ENCODE results near the gene AFDN. TPM values are rescaled to one million over a fixed set of nuclear protein-coding genes. Genes with fewer than 3 reads are reported as not detected.
"Not testable (repeated sequence)": the region's sequence is repeated elsewhere in the genome, so short reads cannot be mapped to it uniquely, and the experiment has no call there.

Gene AFDN
- total RNA-seq, 1 experiment from 2014 or later = 226 TPM

DNA sequence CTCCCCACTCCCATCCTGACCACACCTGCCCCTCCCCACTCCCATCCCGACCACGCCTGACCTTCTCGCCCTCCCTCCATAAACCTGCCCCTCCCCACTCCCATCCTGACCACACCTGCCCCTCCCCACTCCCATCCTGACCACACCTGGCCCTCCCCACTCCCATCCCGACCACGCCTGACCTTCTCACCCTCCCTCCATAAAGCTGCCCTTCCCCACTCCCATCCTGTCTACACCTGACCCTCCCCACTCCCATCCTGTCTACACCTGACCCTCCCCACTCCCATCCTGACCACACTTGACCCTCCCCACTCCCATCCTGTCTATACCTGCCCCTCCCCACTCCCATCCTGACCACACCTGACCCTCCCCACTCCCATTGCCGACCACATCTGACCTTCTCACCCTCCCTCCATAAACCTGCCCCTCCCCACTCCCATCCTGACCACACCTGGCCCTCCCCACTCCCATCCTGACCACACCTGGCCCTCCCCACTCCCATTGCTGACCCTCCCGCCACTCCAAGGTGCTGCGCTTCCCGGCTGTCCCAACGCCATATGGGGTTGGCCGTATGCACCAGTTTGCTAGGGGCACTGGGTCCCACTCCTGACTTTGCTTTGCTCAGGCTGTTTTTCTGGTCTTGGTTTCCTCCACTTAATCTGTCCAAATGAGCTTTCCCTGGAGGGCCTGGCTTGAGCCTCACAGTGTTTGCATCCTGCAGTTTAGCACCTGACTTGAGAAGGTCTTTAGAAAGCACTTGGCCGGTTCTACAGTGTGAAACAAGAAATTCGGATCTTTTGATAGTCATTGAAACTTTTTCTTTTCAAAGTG is 173.7 kb downstream of the AFDN start:
- H3K4me3 Mint-ChIP-seq (ENCODE audit: low read depth, unreplicated experiment) = no peak overlapping the region
- peaks cover 88% of the 10 kb centered on the region for H3K27me3 Mint-ChIP-seq (ENCODE audit: unreplicated experiment)
- no peak for DNase-seq
- peaks cover 4% of the 10 kb centered on the region for H3K9me3 Mint-ChIP-seq (ENCODE audit: low read depth, unreplicated experiment)
- CTCF ChIA-PET = no interaction called here
- intact Hi-C loops (cut with micrococcal nuclease; ENCODE audit: unreplicated experiment) = no loop called here
- peaks cover 7% of the 10 kb centered on the region for H3K4me1 Mint-ChIP-seq (ENCODE audit: low read depth, unreplicated experiment)
- no TSS peak for BruUV-seq (replicated peaks)
- no peaks in the 10 kb centered on the region for H3K36me3 Mint-ChIP-seq (ENCODE audit: insufficient read depth, unreplicated experiment)
- H3K27ac Mint-ChIP-seq (ENCODE audit: unreplicated experiment) = no peak overlapping the region
- TF ChIP-seq, protein P1, sequence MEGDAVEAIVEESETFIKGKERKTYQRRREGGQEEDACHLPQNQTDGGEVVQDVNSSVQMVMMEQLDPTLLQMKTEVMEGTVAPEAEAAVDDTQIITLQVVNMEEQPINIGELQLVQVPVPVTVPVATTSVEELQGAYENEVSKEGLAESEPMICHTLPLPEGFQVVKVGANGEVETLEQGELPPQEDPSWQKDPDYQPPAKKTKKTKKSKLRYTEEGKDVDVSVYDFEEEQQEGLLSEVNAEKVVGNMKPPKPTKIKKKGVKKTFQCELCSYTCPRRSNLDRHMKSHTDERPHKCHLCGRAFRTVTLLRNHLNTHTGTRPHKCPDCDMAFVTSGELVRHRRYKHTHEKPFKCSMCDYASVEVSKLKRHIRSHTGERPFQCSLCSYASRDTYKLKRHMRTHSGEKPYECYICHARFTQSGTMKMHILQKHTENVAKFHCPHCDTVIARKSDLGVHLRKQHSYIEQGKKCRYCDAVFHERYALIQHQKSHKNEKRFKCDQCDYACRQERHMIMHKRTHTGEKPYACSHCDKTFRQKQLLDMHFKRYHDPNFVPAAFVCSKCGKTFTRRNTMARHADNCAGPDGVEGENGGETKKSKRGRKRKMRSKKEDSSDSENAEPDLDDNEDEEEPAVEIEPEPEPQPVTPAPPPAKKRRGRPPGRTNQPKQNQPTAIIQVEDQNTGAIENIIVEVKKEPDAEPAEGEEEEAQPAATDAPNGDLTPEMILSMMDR (IDR thresholded peaks at IDR 0.05; ENCODE audit: unreplicated experiment) = no peak

DNA sequence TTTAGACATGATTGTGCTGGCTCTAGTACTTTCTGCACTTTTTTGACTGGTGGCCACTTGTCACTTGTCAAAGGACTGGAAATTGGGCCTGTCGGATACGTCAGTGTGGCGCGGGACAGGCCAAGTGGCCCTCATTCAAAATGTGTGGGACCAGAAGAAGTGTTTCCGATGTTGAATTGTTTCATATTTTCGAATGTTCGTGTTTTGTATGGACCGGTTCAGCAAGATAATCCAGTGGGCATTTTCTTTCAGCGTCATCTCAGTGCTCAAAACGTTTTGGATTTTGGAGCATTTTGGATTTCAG is 174.3 kb downstream of the AFDN start:
- Mint-ChIP-seq H3K27me3 (ENCODE audit: unreplicated experiment) (peaks cover 87% of the 10 kb centered on the region), H3K9me3 (ENCODE audit: low read depth, unreplicated experiment) (peaks cover 4% of the 10 kb centered on the region), H3K27ac (ENCODE audit: unreplicated experiment) (no peak overlapping the region), H3K4me1 (ENCODE audit: low read depth, unreplicated experiment) (peaks cover 11% of the 10 kb centered on the region), H3K4me3 (ENCODE audit: low read depth, unreplicated experiment) (no peak overlapping the region), H3K36me3 (ENCODE audit: insufficient read depth, unreplicated experiment) (no peaks in the 10 kb centered on the region)
- intact Hi-C loops (cut with micrococcal nuclease; ENCODE audit: unreplicated experiment) = no loop called here
- TF ChIP-seq, protein P1 (IDR thresholded peaks at IDR 0.05; ENCODE audit: unreplicated experiment) = no peak
- no peak for DNase-seq
- CTCF ChIA-PET = no interaction called here
- no TSS peak for BruUV-seq (replicated peaks)

- Mint-ChIP-seq H3K27me3 (ENCODE audit: unreplicated experiment) (peaks cover 82% of the 10 kb centered on the region), H3K4me1 (ENCODE audit: low read depth, unreplicated experiment) (peaks cover 11% of the 10 kb centered on the region)
- H3K9me3 Mint-ChIP-seq (ENCODE audit: low read depth, unreplicated experiment); H3K36me3 Mint-ChIP-seq (ENCODE audit: insufficient read depth, unreplicated experiment); intact Hi-C loops (cut with micrococcal nuclease; ENCODE audit: unreplicated experiment); BruUV-seq (replicated peaks); DNase-seq; H3K4me3 Mint-ChIP-seq (ENCODE audit: low read depth, unreplicated experiment); H3K27ac Mint-ChIP-seq (ENCODE audit: unreplicated experiment); CTCF ChIA-PET: not testable (repeated sequence)
Observed at GRCh38 chr6:168001514-168001913, 174.8 kb downstream of the AFDN start.

DNA sequence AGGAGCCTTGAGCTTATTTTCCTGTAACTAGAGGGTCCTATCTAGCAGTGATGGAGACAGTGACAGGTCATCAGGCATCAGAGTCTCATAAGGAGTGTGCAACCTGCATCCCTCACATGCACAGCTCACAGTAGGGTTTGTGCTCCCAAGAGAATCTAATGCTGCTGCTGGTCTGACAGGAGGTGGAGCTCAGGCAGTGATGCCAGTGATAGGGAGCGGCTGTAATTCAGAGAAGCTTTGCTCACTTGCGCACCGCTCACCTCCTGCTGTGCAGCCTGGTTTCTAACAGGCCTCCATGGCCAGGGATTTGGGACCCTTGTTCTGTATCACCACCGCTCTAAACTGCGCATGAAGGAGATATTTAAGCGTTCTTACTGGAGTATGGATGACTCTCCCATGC is 176.1 kb downstream of the AFDN start:
- intact Hi-C loops (cut with micrococcal nuclease; ENCODE audit: unreplicated experiment) = no loop called here
- H3K27me3 Mint-ChIP-seq (ENCODE audit: unreplicated experiment) = peaks cover 69% of the 10 kb centered on the region
- H3K27ac Mint-ChIP-seq (ENCODE audit: unreplicated experiment) = no peak overlapping the region
- no peak overlapping the region for H3K4me3 Mint-ChIP-seq (ENCODE audit: low read depth, unreplicated experiment)
- CTCF ChIA-PET = no interaction called here
- DNase-seq = no peak
- H3K36me3 Mint-ChIP-seq (ENCODE audit: insufficient read depth, unreplicated experiment) = no peaks in the 10 kb centered on the region
- H3K9me3 Mint-ChIP-seq (ENCODE audit: low read depth, unreplicated experiment) = peaks cover 4% of the 10 kb centered on the region
- BruUV-seq (replicated peaks) = no TSS peak
- TF ChIP-seq, protein P1 (IDR thresholded peaks at IDR 0.05; ENCODE audit: unreplicated experiment) = no peak
- H3K4me1 Mint-ChIP-seq (ENCODE audit: low read depth, unreplicated experiment) = peaks cover 11% of the 10 kb centered on the region

- no peak for DNase-seq
- H3K27ac Mint-ChIP-seq (ENCODE audit: unreplicated experiment) = no peak overlapping the region
- peaks cover 4% of the 10 kb centered on the region for H3K9me3 Mint-ChIP-seq (ENCODE audit: low read depth, unreplicated experiment)
- no TSS peak for BruUV-seq (replicated peaks)
- intact Hi-C loops (cut with micrococcal nuclease; ENCODE audit: unreplicated experiment) = no loop called here
- H3K27me3 Mint-ChIP-seq (ENCODE audit: unreplicated experiment) = peaks cover 57% of the 10 kb centered on the region
- peaks cover 11% of the 10 kb centered on the region for H3K4me1 Mint-ChIP-seq (ENCODE audit: low read depth, unreplicated experiment)
- H3K4me3 Mint-ChIP-seq (ENCODE audit: low read depth, unreplicated experiment) = no peak overlapping the region
- no peaks in the 10 kb centered on the region for H3K36me3 Mint-ChIP-seq (ENCODE audit: insufficient read depth, unreplicated experiment)
- TF ChIP-seq, protein P1 (IDR thresholded peaks at IDR 0.05; ENCODE audit: unreplicated experiment) = no peak
- CTCF ChIA-PET = no interaction called here
Observed at GRCh38 chr6:168004023-168004422, 177.3 kb downstream of the AFDN start.
